DND-41 (cell line): ENCODE data around the gene NOP16.

Experiments used
- ATAC-seq: fragments of 200-7000 bp; cut with Tn5 transposase; 3 replicates; pipeline ENCODE4 v1.9.1; 2021; ENCODE audit warnings: low read depth; ENCODE audit not compliant: insufficient read depth
- DNase-seq: peaks from one replicate; pipeline ENCODE4 v3.0.0-alpha.2; 2020
- H2AFZ ChIP-seq: 2 replicates; pipeline ENCODE4 v1.6.0; 2012; ENCODE audit warnings: low read depth, low read length
- H3K27ac ChIP-seq: 2 replicates; pipeline ENCODE4 v1.5.1; 2012; ENCODE audit warnings: low read length, inconsistent platforms
- H3K27me3 ChIP-seq: fragments of 200-600 bp; sonication (generic); 2 replicates; pipeline ENCODE4 v1.6.0; 2012; ENCODE audit warnings: low read length, mild to moderate bottlenecking, inconsistent platforms; ENCODE audit not compliant: insufficient read depth, poor library complexity
- H3K36me3 ChIP-seq: 2 replicates; pipeline ENCODE4 v1.5.1; 2012; ENCODE audit warnings: low read length, inconsistent platforms; ENCODE audit not compliant: insufficient read depth
- H3K4me1 ChIP-seq: 2 replicates; pipeline ENCODE4 v1.5.1; 2012; ENCODE audit warnings: mild to moderate bottlenecking, low read length; ENCODE audit not compliant: insufficient read depth
- H3K4me2 ChIP-seq: 2 replicates; pipeline ENCODE4 v1.6.0; 2012; ENCODE audit warnings: mild to moderate bottlenecking, moderate library complexity, low read length, inconsistent platforms; ENCODE audit not compliant: insufficient read depth
- H3K4me3 ChIP-seq, 2 experiments: fragments of 200-600 bp in 1 of 2; shearing (Covaris generic) in 1 of 2; 2 replicates each; pipeline ENCODE4 v1.5.1; 2012 to 2016; ENCODE audit warnings: inconsistent platforms in 2 of 2, low read length in 2 of 2, mild to moderate bottlenecking in 2 of 2, low read depth in 1 of 2, moderate library complexity in 1 of 2
- H3K79me2 ChIP-seq: 2 replicates; pipeline ENCODE4 v1.6.0; 2012; ENCODE audit warnings: low read length, inconsistent platforms; ENCODE audit not compliant: insufficient read depth
- H3K9ac ChIP-seq: 2 replicates; pipeline ENCODE4 v1.6.0; 2012; ENCODE audit warnings: low read depth, mild to moderate bottlenecking, inconsistent platforms, low read length, moderate library complexity
- H3K9me3 ChIP-seq: 2 replicates; pipeline ENCODE4 v1.5.1; 2012; ENCODE audit warnings: low read length, moderate library complexity, mild to moderate bottlenecking, inconsistent platforms; ENCODE audit not compliant: insufficient read depth, severe bottlenecking
- H4K20me1 ChIP-seq: 2 replicates; pipeline ENCODE4 v1.6.0; 2012; ENCODE audit warnings: low read length; ENCODE audit not compliant: insufficient read depth
- CTCF ChIP-seq: IDR thresholded peaks from 2 replicates; pipeline ENCODE4 v1.5.1; 2012; ENCODE audit warnings: borderline replicate concordance, low read length, moderate library complexity, mild to moderate bottlenecking; ENCODE audit not compliant: poor library complexity, severe bottlenecking; ENCODE audit errors: extremely low read depth
- EZH2 ChIP-seq: IDR thresholded peaks from 3 replicates; pipeline ENCODE4 v1.6.1; 2012; ENCODE audit warnings: borderline replicate concordance, low read depth, mild to moderate bottlenecking, moderate library complexity, low read length, inconsistent platforms; ENCODE audit not compliant: severe bottlenecking

Gene NOP16

GRCh38 chr5:176407456-176408251 is 19.3 kb upstream of the NOP16 start:
- no peak for ATAC-seq
- peaks cover 53% of the 10 kb centered on the region for H3K36me3 ChIP-seq
- H4K20me1 ChIP-seq: peaks cover 8% of the 10 kb centered on the region; the same call in 1 of the 2 replicates
- no peak for DNase-seq
- H3K79me2 ChIP-seq: peaks cover 10% of the 10 kb centered on the region; the same call in 1 of the 2 replicates
- H3K27ac ChIP-seq: no peak overlapping the region
- no peak for TF ChIP-seq EZH2
- TF ChIP-seq CTCF: no peak
- no peak overlapping the region for H2AFZ ChIP-seq
- H3K27me3 ChIP-seq: no peaks in the 10 kb centered on the region
- no peaks in the 10 kb centered on the region for H3K9me3 ChIP-seq
- no peaks in the 10 kb centered on the region; the same call in 1 of the 2 replicates for H3K4me1 ChIP-seq
- no peak overlapping the region for H3K9ac ChIP-seq
- no peak overlapping the region for H3K4me2 ChIP-seq
- no peak overlapping the region for H3K4me3 ChIP-seq

GRCh38 chr5:176406436-176407052 is 18.1 kb upstream of the NOP16 start:
- H3K9ac ChIP-seq: no peak overlapping the region
- H4K20me1 ChIP-seq: peaks cover 7% of the 10 kb centered on the region; the same call in 1 of the 2 replicates
- DNase-seq (no peak), ATAC-seq (no peak)
- H3K36me3 ChIP-seq: peaks cover 48% of the 10 kb centered on the region
- no peaks in the 10 kb centered on the region for H3K27me3 ChIP-seq
- peaks cover 4% of the 10 kb centered on the region; the same call in 1 of the 2 replicates for H3K79me2 ChIP-seq
- no peak overlapping the region for H2AFZ ChIP-seq
- no peak overlapping the region for H3K27ac ChIP-seq
- no peak overlapping the region for H3K4me2 ChIP-seq
- no peaks in the 10 kb centered on the region; the same call in 1 of the 2 replicates for H3K4me1 ChIP-seq
- no peak overlapping the region for H3K4me3 ChIP-seq
- no peaks in the 10 kb centered on the region for H3K9me3 ChIP-seq
- TF ChIP-seq CTCF (no peak), EZH2 (no peak)

GRCh38 chr5:176405656-176406435 is 17.4 kb upstream of the NOP16 start:
- no peak for ATAC-seq
- H3K4me3 ChIP-seq: no peak overlapping the region
- H4K20me1 ChIP-seq: peaks cover 3% of the 10 kb centered on the region; the same call in 1 of the 2 replicates
- H3K4me1 ChIP-seq: no peaks in the 10 kb centered on the region
- H3K36me3 ChIP-seq: peaks cover 42% of the 10 kb centered on the region
- H3K79me2 ChIP-seq: no peaks in the 10 kb centered on the region
- H3K27ac ChIP-seq: no peak overlapping the region
- no peak overlapping the region for H3K9ac ChIP-seq
- no peaks in the 10 kb centered on the region for H3K27me3 ChIP-seq
- TF ChIP-seq CTCF (peak; percentile 14), EZH2 (no peak)
- H3K4me2 ChIP-seq: no peak overlapping the region
- DNase-seq: no peak
- H2AFZ ChIP-seq: no peak overlapping the region
- no peaks in the 10 kb centered on the region for H3K9me3 ChIP-seq
